HEK293T (cell line): ENCODE measurements around the gene ACOT7.

Experiments used
- ARNT ChIP-seq: fragments of 450-650 bp; IDR thresholded peaks from 2 replicates; pipeline ENCODE4 v1.6.1; 2017; ENCODE audit warnings: mild to moderate bottlenecking
- BHLHE40 ChIP-seq: fragments of 450-650 bp; IDR thresholded peaks from 2 replicates; pipeline ENCODE4 v1.6.1; 2016; ENCODE audit warnings: mild to moderate bottlenecking, moderate library complexity, borderline replicate concordance
- CTBP1 ChIP-seq: fragments of 450-650 bp; IDR thresholded peaks from 2 replicates; pipeline ENCODE4 v1.6.1; 2016; ENCODE audit warnings: borderline replicate concordance
- LEF1 ChIP-seq: fragments of 450-650 bp; IDR thresholded peaks from 2 replicates; pipeline ENCODE4 v1.6.1; 2017; ENCODE audit warnings: mild to moderate bottlenecking, borderline replicate concordance
- NFRKB ChIP-seq: fragments of 450-650 bp; IDR thresholded peaks from 2 replicates; pipeline ENCODE4 v1.6.1; 2016; ENCODE audit warnings: mild to moderate bottlenecking, moderate library complexity
- SP1 ChIP-seq: fragments of 450-650 bp; IDR thresholded peaks from 2 replicates; pipeline ENCODE4 v1.6.1; 2017
- SUZ12 ChIP-seq: fragments of 450-650 bp; IDR thresholded peaks from 2 replicates; pipeline ENCODE4 v1.6.1; 2016; ENCODE audit warnings: mild to moderate bottlenecking
- ZNF384 ChIP-seq: fragments of 450-650 bp; IDR thresholded peaks from 2 replicates; pipeline ENCODE4 v1.6.1; 2016

DNA sequence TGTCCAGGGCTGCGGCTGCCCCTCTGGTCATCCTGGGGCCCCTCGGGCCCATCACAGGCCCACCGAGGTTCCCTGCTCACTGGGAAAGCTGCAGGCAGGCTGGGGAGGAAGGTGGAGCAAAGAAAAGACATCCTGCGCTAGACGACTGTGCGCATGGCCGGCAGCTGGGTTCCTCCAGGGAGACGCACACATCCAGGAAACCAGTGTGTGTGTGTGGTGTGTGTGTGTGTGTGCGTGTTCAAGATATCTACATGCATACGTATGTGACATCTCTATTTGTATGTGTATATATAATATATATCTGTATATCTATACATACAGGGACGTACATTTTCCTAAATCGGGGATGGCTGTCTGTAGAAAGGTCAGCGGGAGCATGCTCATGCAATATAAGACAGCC lies 63.7 kb downstream of the ACOT7 start:
- TF ChIP-seq SP1 = no peak
- TF ChIP-seq BHLHE40 = no peak
- TF ChIP-seq ZNF384 = no peak
- TF ChIP-seq SUZ12 = no peak
- no peak for TF ChIP-seq ARNT
- TF ChIP-seq NFRKB = no peak
- no peak for TF ChIP-seq LEF1
- no peak for TF ChIP-seq CTBP1
